NCI-H460 (cell line): ENCODE measurements around the gene MS4A13. TPM values are rescaled to one million over a fixed set of nuclear protein-coding genes. Genes with fewer than 3 reads are reported as not detected.
"Not testable (repeated sequence)": the region's sequence is repeated elsewhere in the genome, so short reads cannot be mapped to it uniquely, and the experiment has no call there.

ENCODE experiments used
- DNase-seq: peaks from one replicate; pipeline ENCODE4 v3.0.0-alpha.2; 2016; ENCODE audit warnings: low read depth; ENCODE audit errors: extremely low read depth
- polyA plus RNA-seq: library from polyadenylated mRNA; depleted of rRNA; stranded (reverse); fragments of >200 nt; gene quantifications from 2 replicates; pipeline ENCODE4 v1.2.3, GENCODE V29; 2014; cell fraction: nucleus; rRNA removed
- total RNA-seq: library from RNA; depleted of rRNA; stranded (reverse); fragments of >200 nt; shearing (Covaris generic); gene quantifications from 2 replicates; pipeline ENCODE4 v1.2.3, GENCODE V29; 2014; rRNA removed

Gene MS4A13
- not detected in 2 replicates for total RNA-seq
- polyA plus RNA-seq, result not detected in 2 replicates

DNA sequence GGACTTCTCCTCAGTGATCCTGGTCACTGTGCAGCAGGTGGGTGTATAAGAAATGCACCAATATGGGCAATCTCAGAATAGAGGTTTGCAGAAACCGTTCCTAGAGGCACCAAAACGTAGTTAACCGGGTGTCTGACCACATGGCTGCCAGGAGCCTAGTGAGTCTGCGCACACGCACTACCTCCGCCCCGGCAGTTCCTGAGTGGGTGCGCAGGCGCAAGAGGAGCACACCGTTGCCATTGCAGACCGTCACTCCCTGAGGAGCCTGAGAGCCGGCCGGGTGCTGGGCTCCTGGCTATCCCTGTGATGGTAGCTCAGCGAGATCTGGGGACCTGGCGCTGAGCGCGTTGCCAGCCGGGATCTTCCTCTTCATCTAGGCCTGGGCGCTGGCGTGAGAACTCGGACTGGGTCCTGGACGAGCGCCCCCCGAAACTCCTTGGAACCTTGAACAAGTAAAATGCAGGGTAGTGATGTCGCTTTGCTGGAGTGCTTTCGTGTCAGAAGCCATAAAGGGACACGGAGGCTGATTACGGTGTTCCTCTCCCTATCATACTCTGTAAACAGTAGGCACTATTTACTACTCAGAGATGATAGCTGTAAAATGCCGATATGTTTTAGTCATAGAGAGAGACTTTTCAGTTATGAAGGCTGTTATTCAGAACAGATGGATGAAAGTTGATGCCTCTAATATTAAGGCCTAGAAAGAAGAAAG is at the start of gene MS4A13:
TSS of gene MS4A13 (plus strand) at position 249 of the 712 bp plus-strand sequence. CDS start 2,692 bp downstream, outside the sequence.
- no peak for DNase-seq

- no peak for DNase-seq
Observed at GRCh38 chr11:60468829-60469228, 46.4 kb upstream of the MS4A13 start.

DNA sequence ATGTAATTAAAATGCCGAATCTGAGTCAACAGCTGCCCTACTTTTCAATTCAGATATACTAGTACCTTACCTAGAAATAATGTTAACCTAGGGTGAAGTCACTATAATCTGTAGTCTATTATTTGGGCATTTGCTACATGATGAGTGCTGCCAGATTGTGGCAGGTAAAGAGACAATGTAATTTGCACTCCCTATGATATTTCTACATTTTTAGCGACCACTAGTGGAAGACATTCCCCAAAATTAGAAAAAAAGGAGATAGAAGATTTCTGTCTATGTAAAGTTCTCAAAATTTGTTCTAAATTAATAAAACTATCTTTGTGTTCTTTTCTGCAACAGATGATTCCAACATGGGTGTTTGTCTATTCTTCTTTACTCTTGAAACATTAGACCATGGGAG is 45.5 kb upstream of the MS4A13 start:
- DNase-seq, result no peak

- no peak for DNase-seq
Observed at GRCh38 chr11:60477035-60477445, 38.2 kb upstream of the MS4A13 start.

GRCh38 chr11:60482361-60482760 is 32.8 kb upstream of the MS4A13 start:
- DNase-seq, result no peak

GRCh38 chr11:60485987-60486386 is 29.2 kb upstream of the MS4A13 start:
- peak; percentile 14 for DNase-seq

DNA sequence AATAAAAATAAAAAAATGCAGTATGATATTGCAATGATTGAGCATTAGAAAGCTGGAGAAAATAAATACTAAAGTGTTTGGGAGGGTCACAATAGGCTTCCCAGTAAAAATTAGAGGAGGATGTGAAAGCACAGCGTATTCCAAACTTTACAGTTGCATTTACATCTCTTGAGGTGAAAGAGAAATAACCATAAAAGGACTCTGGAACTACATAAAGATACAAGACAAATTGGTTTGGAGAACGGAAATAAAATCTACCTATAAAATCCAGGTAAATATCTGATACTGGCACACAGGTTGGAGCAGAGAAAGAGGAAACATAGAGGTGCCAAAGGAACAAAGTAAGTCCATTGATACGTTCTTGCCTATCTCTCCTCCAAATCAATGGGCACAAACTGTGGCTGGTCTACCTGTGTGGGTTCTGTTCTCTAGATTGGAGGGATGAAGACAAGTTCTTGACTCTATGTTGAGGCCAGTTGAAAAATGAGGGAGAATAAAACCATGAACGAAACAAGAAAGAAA is 22.6 kb upstream of the MS4A13 start, which contains the start of gene MS4A12:
TSS of gene MS4A12 (plus strand) at position 291 of the 522 bp plus-strand sequence. CDS start 4,541 bp downstream, outside the sequence.
- no peak for DNase-seq

- no peak for DNase-seq
Observed at GRCh38 chr11:60493454-60493853, 21.7 kb upstream of the MS4A13 start.

- no peak for DNase-seq
Observed at GRCh38 chr11:60498399-60498798, 16.8 kb upstream of the MS4A13 start.

- DNase-seq, result no peak
Observed at GRCh38 chr11:60498853-60499252, 16.3 kb upstream of the MS4A13 start.

GRCh38 chr11:60500276-60500910 is 14.8 kb upstream of the MS4A13 start:
- no peak for DNase-seq

GRCh38 chr11:60502221-60502775 is 12.9 kb upstream of the MS4A13 start:
- no peak for DNase-seq

DNA sequence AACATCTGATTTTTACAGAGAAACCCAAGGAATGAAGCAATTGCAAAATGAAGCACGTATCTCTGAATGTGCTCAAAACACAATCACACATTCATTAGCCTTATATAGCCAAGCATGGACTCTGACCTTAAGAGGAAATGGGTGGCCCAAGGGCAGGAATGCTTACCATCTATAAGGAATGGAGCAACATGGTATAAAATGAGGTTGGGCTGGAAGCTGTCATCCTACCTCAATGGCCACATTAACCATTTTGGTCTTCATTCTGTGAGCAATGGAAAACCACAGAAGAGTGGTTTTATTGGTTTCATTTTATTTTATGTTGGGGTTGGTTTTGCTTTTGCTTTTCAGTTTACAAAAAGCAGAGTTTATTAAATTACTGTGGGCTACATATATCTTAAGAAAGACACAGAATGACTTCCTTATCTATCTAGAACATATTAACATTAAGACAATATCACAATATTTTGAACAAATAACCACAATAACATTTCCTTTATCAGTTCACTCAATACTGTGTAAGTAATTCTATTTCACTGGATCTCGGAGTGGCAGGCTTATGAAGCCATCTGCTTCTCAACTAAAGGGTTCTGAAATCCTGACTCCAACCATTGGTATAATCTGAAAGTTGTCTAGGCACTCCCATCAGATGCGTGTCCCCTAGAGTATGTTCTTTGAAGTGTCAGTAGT is 10.8 kb upstream of the MS4A13 start:
- no peak for DNase-seq

DNA sequence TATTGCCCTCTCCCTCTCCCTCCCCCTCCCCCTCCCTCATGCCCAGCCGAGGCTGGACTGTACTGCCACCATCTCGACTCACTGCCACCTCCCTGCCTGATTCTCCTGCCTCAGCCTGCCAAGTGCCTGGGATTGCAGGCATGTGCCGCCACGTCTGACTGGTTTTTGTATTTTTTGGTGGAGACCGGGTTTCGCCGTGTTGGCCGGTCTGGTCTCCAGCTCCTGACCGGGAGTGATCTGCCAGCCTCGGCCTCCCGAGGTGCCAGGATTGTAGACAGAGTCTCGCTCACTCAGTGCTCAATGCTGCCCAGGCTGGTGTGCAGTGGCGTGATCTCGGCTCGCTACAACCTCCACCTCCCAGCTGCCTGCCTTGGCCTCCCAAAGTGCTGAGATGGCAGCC is 5.6 kb upstream of the MS4A13 start:
- DNase-seq, result not testable (repeated sequence)

DNA sequence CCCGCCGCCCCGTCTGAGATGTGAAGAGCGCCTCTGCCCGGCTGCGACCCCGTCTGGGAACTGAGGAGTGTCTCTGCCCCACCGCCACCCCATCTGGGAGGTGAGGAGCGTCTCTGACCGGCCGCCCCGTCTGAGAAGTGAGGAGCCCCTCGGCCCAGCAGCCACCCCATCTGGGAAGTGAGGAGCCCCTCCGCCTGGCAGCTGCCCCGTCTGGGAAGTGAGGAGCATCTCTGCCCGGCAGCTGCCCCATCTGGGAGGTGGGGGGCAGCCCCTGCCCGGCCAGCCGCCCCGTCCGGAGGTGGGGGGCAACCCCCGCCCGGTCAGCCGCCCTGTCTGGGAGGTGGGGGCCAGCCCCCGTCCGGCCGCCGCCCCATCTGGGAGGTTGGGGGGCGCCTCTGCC is 5.0 kb upstream of the MS4A13 start:
- DNase-seq, result not testable (repeated sequence)

GRCh38 chr11:60511393-60511792 is 3.8 kb upstream of the MS4A13 start:
- no peak for DNase-seq

- no peak for DNase-seq
Observed at GRCh38 chr11:60512651-60513225, 2.5 kb upstream of the MS4A13 start.

DNA sequence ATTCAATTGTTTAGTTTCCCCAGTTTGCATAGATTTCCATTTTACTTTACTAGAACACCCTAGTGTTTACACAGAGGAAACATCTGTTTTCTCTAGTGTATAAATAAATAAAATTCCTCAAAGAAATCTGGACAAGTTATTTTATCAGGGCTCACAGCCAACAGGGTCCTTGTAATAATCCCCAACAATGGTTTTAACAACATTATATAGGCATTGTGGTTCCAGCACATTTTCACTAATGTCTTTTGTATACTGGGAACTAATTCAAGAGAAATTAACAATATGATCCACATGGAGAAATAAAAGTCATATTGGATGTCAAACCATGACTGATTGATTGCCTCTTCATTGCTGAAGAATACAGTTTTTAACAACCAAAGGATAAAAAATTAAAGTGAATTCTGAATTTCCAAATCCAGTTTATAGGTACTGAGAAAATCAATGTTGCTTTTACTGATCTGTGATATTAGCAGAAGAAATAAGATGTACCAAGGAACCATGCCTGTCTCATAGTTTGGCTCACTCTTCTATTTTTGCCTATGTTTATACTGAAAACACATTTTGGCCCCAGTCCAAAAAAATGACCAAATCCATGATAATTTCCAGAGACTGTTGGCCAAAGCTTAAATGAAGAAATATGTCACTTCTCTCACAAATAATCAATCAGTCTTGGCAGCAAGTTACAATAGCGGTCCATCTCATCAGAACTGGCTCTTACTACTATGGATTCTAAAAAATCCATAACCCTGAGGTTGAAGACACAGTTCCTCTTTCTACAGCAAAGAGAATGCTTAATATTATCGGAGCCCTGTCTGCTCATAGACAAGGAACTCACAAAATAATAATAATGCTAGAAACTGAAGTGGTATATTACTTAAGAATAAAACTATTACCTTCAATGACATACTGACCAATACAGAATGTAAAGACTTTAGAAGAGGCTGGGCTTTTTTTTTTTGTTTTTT is 1.4 kb upstream of the MS4A13 start:
- no peak for DNase-seq

DNA sequence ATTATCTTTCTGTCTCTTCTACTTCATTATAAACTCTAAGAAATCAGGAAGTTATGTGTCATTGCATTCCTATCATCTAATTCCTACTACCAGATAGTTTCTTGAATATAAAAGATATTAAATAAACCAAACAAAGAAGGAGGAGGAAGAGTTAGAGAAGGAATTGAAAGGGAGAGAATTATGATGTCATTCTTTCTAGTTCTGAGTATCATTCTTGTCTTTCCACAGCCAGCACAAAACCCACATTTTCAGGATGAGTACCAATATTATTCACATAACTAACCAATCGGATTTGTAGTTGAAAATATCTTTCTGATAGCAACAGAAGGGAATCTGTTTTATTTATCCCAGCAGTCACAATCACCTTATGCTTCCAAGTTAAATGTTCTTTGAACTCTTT is 13.3 kb downstream of the MS4A13 start:
- no peak for DNase-seq
